Psoas muscle (tissue), 8 donors: ENCODE data around the gene ATP13A3. TPM values are rescaled to one million over a fixed set of nuclear protein-coding genes. Genes with fewer than 3 reads are reported as not detected.

ENCODE experiments used
- ATAC-seq, 4 donors: fragments of 200-7000 bp; cut with Tn5 transposase; one replicate each; pipeline ENCODE4 v1.9.1; 2020; ENCODE audit warnings: moderate library complexity in 3 of 4, mild to moderate bottlenecking in 2 of 4
- DNase-seq, 2 donors: peaks; one replicate each; pipeline ENCODE4 v3.0.0-alpha.2; 2020
- H3K27ac ChIP-seq: fragments of 200-600 bp; one replicate; pipeline ENCODE4 v1.8.0; 2022
- H3K27me3 ChIP-seq, 3 donors: fragments of 200-600 bp in 1 of 3; one replicate each; pipeline versions ENCODE4 v1.6.1 to v1.8.0; 2013 to 2022; ENCODE audit warnings: low read length in 2 of 3, mild to moderate bottlenecking in 2 of 3, moderate library complexity in 1 of 3; ENCODE audit not compliant: insufficient read depth in 3 of 3
- H3K36me3 ChIP-seq, 2 donors: fragments of 200-600 bp in 1 of 2; one replicate each; pipeline versions ENCODE4 v1.6.1 to v1.8.0; 2013 to 2022; ENCODE audit warnings: low read depth in 1 of 2, mild to moderate bottlenecking in 1 of 2, moderate library complexity in 1 of 2; ENCODE audit not compliant: insufficient read depth in 1 of 2
- H3K4me1 ChIP-seq: fragments of 200-600 bp; one replicate; pipeline ENCODE4 v1.8.0; 2022
- H3K4me3 ChIP-seq: fragments of 200-600 bp; one replicate; pipeline ENCODE4 v1.8.0; 2022; ENCODE audit warnings: mild to moderate bottlenecking
- H3K9me3 ChIP-seq: fragments of 200-600 bp; one replicate; pipeline ENCODE4 v1.8.0; 2022
- WGBS, 3 donors: extraction: QIAGEN DNeasy Blood & Tissue Kit; methylation state at CpG; one replicate each; pipeline versions ENCODE4 v1.1.6 to v1.1.7; 2013; 5-methylcytosine and 5-hydroxymethylcytosine counted together
- intact Hi-C, 2 donors: fragments of 100-400 bp; cut with DNase I; formaldehyde crosslinking; loops; one replicate each; pipeline versions ENCODE4 v1.11.0 to v1.14.2; 2022
- polyA plus RNA-seq, 3 donors: library from polyadenylated mRNA; stranded (reverse); fragments of 200-250 nt; gene quantifications; one replicate each; pipeline ENCODE4 v1.2.3, GENCODE V29; 2013
- total RNA-seq, 4 donors: library from RNA; stranded (reverse); fragmentation: NEBNext Ultra II Directional in 2 of 4; extraction: Animal tissue kit (Norgen Biotek cat#: 25700) in 2 of 4; gene quantifications; one replicate each; pipeline versions ENCODE4 v1.2.1 to v1.2.4, GENCODE V29; 2021 to 2023
- TF ChIP-seq, protein P1 (sequence below): fragments of 200-600 bp; IDR thresholded peaks from one replicate; pipeline ENCODE4 v1.8.0; 2022; ENCODE audit warnings: antibody characterized with exemption
- donor health status: healthy with polysubstance abuse.
- donor health status: DM: no; HTN: no; CAD: no; lungs with moderate emphysema.
- donor health status: Bipolar disorder and iron deficiency.
- donor health status: healthy.
- donor health status: DM: yes; HTN: yes; CAD: no.
- donor health status: DM: no; HTN: no; CAD: no.
- donor health status: DM: no; HTN: no; CAD: no.
- donor health status: DM: yes; HTN: yes; CAD: no.

Gene ATP13A3
- total and polyA plus RNA-seq, 7 donors, result 10.4 to 72.7 (median 46.6) TPM

DNA sequence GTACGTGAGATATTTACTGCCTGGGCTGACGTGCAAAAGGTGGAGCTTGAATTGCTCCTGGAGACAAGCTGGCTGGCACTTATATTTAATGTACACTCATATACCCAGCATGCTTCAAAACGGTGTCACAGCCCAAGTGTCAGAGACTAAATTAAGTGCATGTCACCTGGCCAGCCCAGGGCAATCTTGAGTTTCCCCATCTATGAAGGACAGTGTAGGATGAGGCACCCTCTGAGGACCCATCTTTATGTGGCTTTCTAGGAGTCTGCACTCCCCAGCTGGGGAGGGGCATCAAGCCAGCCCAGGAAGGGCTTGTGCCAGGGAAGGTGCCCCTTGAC, 122.5 kb downstream of the ATP13A3 start:
- Histone ChIP-seq H3K27me3 (peaks cover 0 to 16% (median 0%) of the 10 kb centered on the region in 3 donors), H3K4me3 (no peak overlapping the region), H3K36me3 (no peaks in the 10 kb centered on the region), H3K27ac (no peak overlapping the region), H3K4me1 (peaks cover 16% of the 10 kb centered on the region), H3K9me3 (no peaks in the 10 kb centered on the region)
- 36 to 64% (median 39%) methylated on average over 3 of the region's 3 CpGs for WGBS, 3 donors
- intact Hi-C loops, result no loop called here
- TF ChIP-seq, protein P1, sequence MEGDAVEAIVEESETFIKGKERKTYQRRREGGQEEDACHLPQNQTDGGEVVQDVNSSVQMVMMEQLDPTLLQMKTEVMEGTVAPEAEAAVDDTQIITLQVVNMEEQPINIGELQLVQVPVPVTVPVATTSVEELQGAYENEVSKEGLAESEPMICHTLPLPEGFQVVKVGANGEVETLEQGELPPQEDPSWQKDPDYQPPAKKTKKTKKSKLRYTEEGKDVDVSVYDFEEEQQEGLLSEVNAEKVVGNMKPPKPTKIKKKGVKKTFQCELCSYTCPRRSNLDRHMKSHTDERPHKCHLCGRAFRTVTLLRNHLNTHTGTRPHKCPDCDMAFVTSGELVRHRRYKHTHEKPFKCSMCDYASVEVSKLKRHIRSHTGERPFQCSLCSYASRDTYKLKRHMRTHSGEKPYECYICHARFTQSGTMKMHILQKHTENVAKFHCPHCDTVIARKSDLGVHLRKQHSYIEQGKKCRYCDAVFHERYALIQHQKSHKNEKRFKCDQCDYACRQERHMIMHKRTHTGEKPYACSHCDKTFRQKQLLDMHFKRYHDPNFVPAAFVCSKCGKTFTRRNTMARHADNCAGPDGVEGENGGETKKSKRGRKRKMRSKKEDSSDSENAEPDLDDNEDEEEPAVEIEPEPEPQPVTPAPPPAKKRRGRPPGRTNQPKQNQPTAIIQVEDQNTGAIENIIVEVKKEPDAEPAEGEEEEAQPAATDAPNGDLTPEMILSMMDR, result no peak
- ATAC-seq, result peak in 2 of 4 donors; percentile 51
- DNase-seq, result no peak

DNA sequence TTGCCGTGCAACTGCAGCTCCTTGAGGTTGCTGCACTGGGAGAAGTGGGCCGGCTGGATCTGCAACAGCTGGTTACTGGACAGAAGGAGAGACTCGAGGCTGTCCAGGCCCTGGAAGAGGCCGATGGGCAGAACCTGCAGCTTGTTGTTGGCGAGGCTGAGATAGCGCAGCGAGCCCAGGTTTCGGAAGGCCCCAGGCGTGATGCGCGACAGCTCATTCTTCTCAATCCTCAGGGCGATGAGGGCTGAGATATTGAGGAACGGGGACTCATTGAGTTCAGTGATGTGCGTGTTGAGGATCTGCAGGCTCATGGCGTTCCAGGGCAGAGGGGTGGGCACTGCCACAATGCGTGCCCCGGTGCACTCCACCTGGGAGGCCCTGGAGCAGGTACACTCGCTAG, 126.2 kb downstream of the ATP13A3 start:
- Histone ChIP-seq H3K4me3 (no peak overlapping the region), H3K36me3 (no peaks in the 10 kb centered on the region), H3K27me3 (peaks cover 0 to 5% (median 0%) of the 10 kb centered on the region in 3 donors), H3K4me1 (peaks cover 16% of the 10 kb centered on the region), H3K27ac (no peak overlapping the region), H3K9me3 (no peaks in the 10 kb centered on the region)
- 86 to 90% (median 90%) methylated on average over 18 of the region's 18 CpGs for WGBS, 3 donors
- no peak for DNase-seq
- TF ChIP-seq, protein P1, result no peak
- intact Hi-C loops, result no loop called here
- no peak for ATAC-seq

DNA sequence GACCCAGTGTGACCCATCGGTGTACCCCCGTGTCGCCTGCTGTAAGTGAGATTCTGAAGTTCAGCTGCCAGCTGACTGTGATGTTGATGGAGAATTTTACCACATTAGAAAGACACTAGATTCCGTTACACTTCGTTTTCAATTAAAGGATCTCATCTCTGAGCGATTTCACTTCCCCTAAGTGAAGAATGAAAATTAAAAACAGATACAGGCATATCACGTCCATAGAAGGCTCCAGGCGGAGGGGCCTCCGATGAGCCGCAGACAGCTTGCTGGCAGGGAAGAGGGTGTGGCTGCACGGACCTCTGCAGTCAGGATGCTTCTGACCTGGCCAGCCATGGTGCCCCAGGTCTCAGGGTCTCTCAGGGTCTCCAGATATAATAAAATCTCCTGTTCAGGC, 129.1 kb downstream of the ATP13A3 start:
- Histone ChIP-seq H3K27me3 (peaks cover 0 to 5% (median 0%) of the 10 kb centered on the region in 3 donors), H3K4me3 (no peak overlapping the region), H3K36me3 (no peaks in the 10 kb centered on the region), H3K4me1 (no peaks in the 10 kb centered on the region), H3K27ac (no peak overlapping the region), H3K9me3 (no peaks in the 10 kb centered on the region)
- 73 to 82% (median 76%) methylated on average over 11 of the region's 11 CpGs for WGBS, 3 donors
- ATAC-seq (no peak), DNase-seq (no peak)
- intact Hi-C loops, result no loop called here
- TF ChIP-seq, protein P1, result no peak

DNA sequence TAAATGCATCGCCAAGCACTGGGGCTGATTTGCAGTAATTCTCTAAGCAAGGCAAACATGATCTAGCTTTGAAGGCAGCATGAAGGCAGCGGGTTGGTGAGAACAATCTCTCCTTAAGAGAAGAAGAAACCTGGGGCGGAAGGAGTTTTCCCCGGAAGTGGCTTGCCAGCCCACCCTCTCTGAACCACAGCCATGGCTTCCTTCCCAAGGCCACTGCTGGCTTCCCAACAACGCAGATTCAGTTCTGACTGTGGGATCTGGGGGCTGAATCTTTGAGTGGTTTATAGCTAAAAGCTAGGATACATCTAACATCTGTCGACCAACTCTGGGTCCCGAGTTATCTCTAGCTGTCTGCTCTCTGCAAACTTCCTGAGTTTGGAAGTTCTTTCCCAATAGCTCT, 131.4 kb downstream of the ATP13A3 start:
- H3K27me3 ChIP-seq, result peaks cover 0 to 5% (median 0%) of the 10 kb centered on the region in 3 donors
- TF ChIP-seq, protein P1, result no peak
- no peak for ATAC-seq
- H3K4me1 ChIP-seq, result no peaks in the 10 kb centered on the region
- H3K36me3 ChIP-seq, result no peaks in the 10 kb centered on the region
- 79 to 82% (median 81%) methylated on average over 7 of the region's 7 CpGs for WGBS, 3 donors
- H3K4me3 ChIP-seq, result no peak overlapping the region
- H3K9me3 ChIP-seq, result no peaks in the 10 kb centered on the region
- H3K27ac ChIP-seq, result no peak overlapping the region
- no peak for DNase-seq
- intact Hi-C loops, result no loop called here

DNA sequence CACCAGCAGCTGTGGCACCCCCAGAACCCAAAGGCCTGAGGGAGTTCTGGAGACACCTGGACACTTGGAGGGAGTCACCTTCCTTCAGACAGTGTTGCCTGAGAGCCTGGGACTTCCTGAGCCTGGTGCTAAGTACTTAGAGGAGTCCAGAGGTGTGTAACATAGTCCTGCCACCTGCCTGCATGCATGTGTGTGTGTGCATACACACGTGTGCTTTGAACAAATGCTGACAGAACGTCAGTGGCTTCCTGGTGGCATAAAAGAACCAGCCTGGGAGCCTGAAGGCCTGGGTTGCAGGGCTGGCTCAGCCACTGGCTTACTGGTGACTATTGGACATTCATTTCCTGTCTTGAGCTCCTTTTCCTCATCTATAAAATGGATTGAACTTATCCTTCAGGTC, 132.5 kb downstream of the ATP13A3 start:
- WGBS, 3 donors, result 83 to 88% (median 86%) methylated on average over 2 of the region's 2 CpGs
- H3K4me1 ChIP-seq, result no peaks in the 10 kb centered on the region
- TF ChIP-seq, protein P1, result no peak
- ATAC-seq (no peak), DNase-seq (no peak)
- H3K27ac ChIP-seq, result no peak overlapping the region
- no peaks in the 10 kb centered on the region for H3K36me3 ChIP-seq
- no peaks in the 10 kb centered on the region for H3K9me3 ChIP-seq
- peaks cover 0 to 5% (median 0%) of the 10 kb centered on the region in 3 donors for H3K27me3 ChIP-seq
- no peak overlapping the region for H3K4me3 ChIP-seq
- intact Hi-C loops, result no loop called here
